ENCODE results near the gene CES4A. TPM values are rescaled to one million over a fixed set of nuclear protein-coding genes. Genes with fewer than 3 reads are reported as not detected.

The CES4A gene
- total and polyA plus RNA-seq, 9 of the 15 experiments (the other 6 are each of a cell fraction or from before 2014, with no cell fraction given): 0.09 to 0.13 (median 0.11) TPM; not detected in 6

DNA sequence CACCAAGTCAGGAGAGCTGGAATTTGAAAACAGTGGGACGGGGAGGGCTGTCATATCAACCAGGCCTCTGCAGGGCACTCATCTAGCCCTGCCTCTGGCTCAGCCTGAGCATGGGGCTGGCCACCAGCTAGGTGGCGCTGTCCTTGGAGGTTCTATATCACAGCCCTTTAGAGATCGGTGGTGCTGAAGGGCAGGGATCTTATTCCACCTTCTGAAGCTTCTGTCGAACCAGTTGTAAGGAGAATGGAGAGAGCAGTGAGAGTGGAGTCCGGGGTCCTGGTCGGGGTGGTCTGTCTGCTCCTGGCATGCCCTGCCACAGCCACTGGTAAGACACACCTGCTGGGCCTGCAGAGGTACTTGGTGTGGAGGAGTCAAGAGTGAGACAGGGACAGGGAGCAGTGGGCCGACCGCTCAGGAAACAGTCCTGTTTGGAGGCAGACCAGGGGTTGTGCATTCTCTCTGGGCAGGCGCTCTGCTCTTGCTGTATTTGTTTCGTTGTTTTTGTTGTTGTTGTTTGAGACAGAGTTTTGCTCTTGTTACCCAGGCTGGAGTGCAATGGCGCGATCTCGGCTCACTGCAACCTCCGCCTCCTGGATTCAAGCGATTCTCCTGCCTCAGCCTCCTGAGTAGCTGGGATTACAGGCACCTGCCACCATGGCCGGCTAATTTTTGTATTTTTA, 27.2 kb upstream of the CES4A start, which contains the start of gene CES3:
Gene CES3 (plus strand): TSS at position 202 of the 680 bp plus-strand sequence. CDS start 42 bp downstream, at position 244.
- ChIA-PET POLR2A (interaction anchor here (0.6 to 1.1 kb wide), 8 partner anchors 8 to 484 kb away, joined by 3 to 4 read pairs (median 3); no protein-coding TSS in a partner anchor), CTCF (ENCODE audit: low intra/inter-chr PET ratio) (interaction anchor here (2.1 kb wide), 1 partner anchor 54 kb away, joined by 9 read pairs; no protein-coding TSS in a partner anchor)
- Histone ChIP-seq H3K9me3 (replicated peaks; ENCODE audit: control insufficient read depth, insufficient read depth, low read depth, low read length) (no peaks in the 10 kb centered on the region), H3K79me2 (ENCODE audit: control insufficient read depth, insufficient read depth, low read length) (no peaks in the 10 kb centered on the region), H3K9ac (ENCODE audit: insufficient read depth in 1 of 2, low read depth in 2 of 2, low read length in 2 of 2) (peak within 1 kb of the TSS; percentile 40 to 83; a peak in 3 of 4 replicates), H3K36me3 (ENCODE audit: control insufficient read depth, insufficient read depth, low read length) (no peaks in the 10 kb centered on the region), H4K20me1 (replicated peaks; ENCODE audit: control insufficient read depth, insufficient read depth, low read length) (no peaks in the 10 kb centered on the region), H3K27ac (ENCODE audit: extremely low read depth, low read depth, low read length) (no peak within 1 kb of the TSS; the same call in 2 of the 3 replicates), H3K4me2 (ENCODE audit: insufficient read depth, low read length) (peak within 1 kb of the TSS; percentile 64), H2AFZ (ENCODE audit: low read depth, low read length) (peak within 1 kb of the TSS; percentile 99), H3K9me1 (ENCODE audit: control insufficient read depth, insufficient read depth, low read length) (no peaks in the 10 kb centered on the region), H3K4me1 (replicated peaks in 1 of 2; ENCODE audit: control insufficient read depth in 2 of 2, insufficient read depth in 2 of 2, low read length in 2 of 2) (peaks cover 0 to 7% of the 10 kb centered on the region in 2 experiments; a peak in 2 of 5 replicates), H3K27me3 (ENCODE audit: control insufficient read depth in 2 of 2, insufficient read depth in 2 of 2, low read length in 2 of 2) (peaks cover 2 to 13% of the 10 kb centered on the region in 2 experiments; a peak in 2 of 5 replicates), H3K4me3 (peak within 1 kb of the TSS; percentile 30)
- FAIRE-seq (peak; percentile 99), ATAC-seq (peak; percentile 100), DNase-seq (ENCODE audit: extremely low read depth in 1 of 4, low spot score in 3 of 4) (peak; percentile 81 to 90 (median 86))
- in situ Hi-C loops (cut with MboI): loop anchor here (25.0 kb wide), 2 partner anchors 201 to 451 kb away; partner anchors contain the start of genes B3GNT9, FBXL8, HSF4 and NOL3
- intact Hi-C loops (cut with micrococcal nuclease): no loop called here
- TSS peak; percentile 80 for BruUV-seq (replicated peaks)
- WGBS (ENCODE audit: insufficient coverage, low coverage, missing lambda C conversion rate): 11% methylated on average over 11 of the region's 16 CpGs
- 0 out of 4 replicates have a peak, but pooled peaks of 1 of the 2 experiments have one; percentile 11 for TF ChIP-seq MAZ (CRISPR knock-in tag; conservative IDR thresholded peaks at IDR 0.05 in 1 of 2, IDR thresholded peaks at IDR 0.05 in 1 of 2)
- TF ChIP-seq SMAD3 (CRISPR knock-in tag; conservative IDR thresholded peaks at IDR 0.05): no peak
- TF ChIP-seq ZFX (CRISPR knock-in tag; IDR thresholded peaks at IDR 0.05): peak; percentile 60
- TF ChIP-seq, protein P1, sequence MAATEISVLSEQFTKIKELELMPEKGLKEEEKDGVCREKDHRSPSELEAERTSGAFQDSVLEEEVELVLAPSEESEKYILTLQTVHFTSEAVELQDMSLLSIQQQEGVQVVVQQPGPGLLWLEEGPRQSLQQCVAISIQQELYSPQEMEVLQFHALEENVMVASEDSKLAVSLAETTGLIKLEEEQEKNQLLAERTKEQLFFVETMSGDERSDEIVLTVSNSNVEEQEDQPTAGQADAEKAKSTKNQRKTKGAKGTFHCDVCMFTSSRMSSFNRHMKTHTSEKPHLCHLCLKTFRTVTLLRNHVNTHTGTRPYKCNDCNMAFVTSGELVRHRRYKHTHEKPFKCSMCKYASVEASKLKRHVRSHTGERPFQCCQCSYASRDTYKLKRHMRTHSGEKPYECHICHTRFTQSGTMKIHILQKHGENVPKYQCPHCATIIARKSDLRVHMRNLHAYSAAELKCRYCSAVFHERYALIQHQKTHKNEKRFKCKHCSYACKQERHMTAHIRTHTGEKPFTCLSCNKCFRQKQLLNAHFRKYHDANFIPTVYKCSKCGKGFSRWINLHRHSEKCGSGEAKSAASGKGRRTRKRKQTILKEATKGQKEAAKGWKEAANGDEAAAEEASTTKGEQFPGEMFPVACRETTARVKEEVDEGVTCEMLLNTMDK (IDR thresholded peaks at IDR 0.05; ENCODE audit: borderline replicate concordance, insufficient read depth, low read depth, low read length, poor library complexity, severe bottlenecking): peak; percentile 77
- TF ChIP-seq HDAC3 (IDR thresholded peaks at IDR 0.05; ENCODE audit: borderline replicate concordance, partially characterized antibody): no peak
- 0 out of 2 replicates have a peak, but pooled peaks have one; percentile 42 for TF ChIP-seq THRAP3 (IDR thresholded peaks at IDR 0.05; ENCODE audit: borderline replicate concordance)
- TF ChIP-seq POLR2B (IDR thresholded peaks at IDR 0.05; ENCODE audit: low read depth, partially characterized antibody): peak; percentile 19
- peak in 1 of 2 experiments; percentile 42; a peak in 1 of 4 replicates for TF ChIP-seq RCOR1 (IDR thresholded peaks at IDR 0.05; ENCODE audit: borderline replicate concordance in 1 of 2, low read depth in 2 of 2, low read length in 2 of 2)
- TF ChIP-seq CTBP1 (IDR thresholded peaks at IDR 0.05; ENCODE audit: borderline replicate concordance): peak; percentile 46; the same call in 1 of the 2 replicates
- TF ChIP-seq, protein P2, sequence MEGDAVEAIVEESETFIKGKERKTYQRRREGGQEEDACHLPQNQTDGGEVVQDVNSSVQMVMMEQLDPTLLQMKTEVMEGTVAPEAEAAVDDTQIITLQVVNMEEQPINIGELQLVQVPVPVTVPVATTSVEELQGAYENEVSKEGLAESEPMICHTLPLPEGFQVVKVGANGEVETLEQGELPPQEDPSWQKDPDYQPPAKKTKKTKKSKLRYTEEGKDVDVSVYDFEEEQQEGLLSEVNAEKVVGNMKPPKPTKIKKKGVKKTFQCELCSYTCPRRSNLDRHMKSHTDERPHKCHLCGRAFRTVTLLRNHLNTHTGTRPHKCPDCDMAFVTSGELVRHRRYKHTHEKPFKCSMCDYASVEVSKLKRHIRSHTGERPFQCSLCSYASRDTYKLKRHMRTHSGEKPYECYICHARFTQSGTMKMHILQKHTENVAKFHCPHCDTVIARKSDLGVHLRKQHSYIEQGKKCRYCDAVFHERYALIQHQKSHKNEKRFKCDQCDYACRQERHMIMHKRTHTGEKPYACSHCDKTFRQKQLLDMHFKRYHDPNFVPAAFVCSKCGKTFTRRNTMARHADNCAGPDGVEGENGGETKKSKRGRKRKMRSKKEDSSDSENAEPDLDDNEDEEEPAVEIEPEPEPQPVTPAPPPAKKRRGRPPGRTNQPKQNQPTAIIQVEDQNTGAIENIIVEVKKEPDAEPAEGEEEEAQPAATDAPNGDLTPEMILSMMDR (IDR thresholded peaks at IDR 0.05 in 2 of 3, conservative IDR thresholded peaks at IDR 0.05 in 1 of 3; ENCODE audit: insufficient read depth in 2 of 3, low read depth in 1 of 3, low read length in 3 of 3): peak; percentile 92 to 98 (median 96)
- TF ChIP-seq ESRRA (IDR thresholded peaks at IDR 0.05; ENCODE audit: borderline replicate concordance, low read depth): peak; percentile 19; the same call in 1 of the 2 replicates
- TF ChIP-seq RAD21 (CRISPR knock-in tag; conservative IDR thresholded peaks at IDR 0.05 in 1 of 2, IDR thresholded peaks at IDR 0.05 in 1 of 2): peak in 1 of 2 experiments; percentile 43; a peak in 2 of 4 replicates
- TF ChIP-seq ILF3 (IDR thresholded peaks at IDR 0.05; ENCODE audit: borderline replicate concordance): no peak
- peak; percentile 37 to 56 for TF ChIP-seq NRF1 (conservative IDR thresholded peaks at IDR 0.05 in 1 of 2, IDR thresholded peaks at IDR 0.05 in 1 of 2)
- no peak for TF ChIP-seq PPARD (CRISPR knock-in tag; IDR thresholded peaks at IDR 0.05)
- TF ChIP-seq SMARCC2 (IDR thresholded peaks at IDR 0.05; ENCODE audit: low read depth): 0 out of 2 replicates have a peak, but pooled peaks have one; percentile 23

Measured in K562 (cell line).